ENCODE data around the gene TKFC. TPM values are rescaled to one million over a fixed set of nuclear protein-coding genes. Genes with fewer than 3 reads are reported as not detected.

Gene TKFC
- total RNA-seq, result 10 to 100 TPM; 12.9 to 24.2 (median 14.8) TPM

- peaks cover 18 to 22% (median 21%) of the 10 kb centered on the region in 4 donors for H3K36me3 ChIP-seq
- H3K27ac ChIP-seq (replicated peaks in 1 of 4), result peak within 1 kb of the TSS; percentile 89 to 94 (median 91)
- intact Hi-C loops (cut with DNase I), result no loop called here
- TF ChIP-seq, protein P1, sequence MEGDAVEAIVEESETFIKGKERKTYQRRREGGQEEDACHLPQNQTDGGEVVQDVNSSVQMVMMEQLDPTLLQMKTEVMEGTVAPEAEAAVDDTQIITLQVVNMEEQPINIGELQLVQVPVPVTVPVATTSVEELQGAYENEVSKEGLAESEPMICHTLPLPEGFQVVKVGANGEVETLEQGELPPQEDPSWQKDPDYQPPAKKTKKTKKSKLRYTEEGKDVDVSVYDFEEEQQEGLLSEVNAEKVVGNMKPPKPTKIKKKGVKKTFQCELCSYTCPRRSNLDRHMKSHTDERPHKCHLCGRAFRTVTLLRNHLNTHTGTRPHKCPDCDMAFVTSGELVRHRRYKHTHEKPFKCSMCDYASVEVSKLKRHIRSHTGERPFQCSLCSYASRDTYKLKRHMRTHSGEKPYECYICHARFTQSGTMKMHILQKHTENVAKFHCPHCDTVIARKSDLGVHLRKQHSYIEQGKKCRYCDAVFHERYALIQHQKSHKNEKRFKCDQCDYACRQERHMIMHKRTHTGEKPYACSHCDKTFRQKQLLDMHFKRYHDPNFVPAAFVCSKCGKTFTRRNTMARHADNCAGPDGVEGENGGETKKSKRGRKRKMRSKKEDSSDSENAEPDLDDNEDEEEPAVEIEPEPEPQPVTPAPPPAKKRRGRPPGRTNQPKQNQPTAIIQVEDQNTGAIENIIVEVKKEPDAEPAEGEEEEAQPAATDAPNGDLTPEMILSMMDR (IDR thresholded peaks at IDR 0.05), result peak in 1 of 3 experiments; percentile 11
- TF ChIP-seq POLR2AphosphoS5 (IDR thresholded peaks at IDR 0.05), result peak; percentile 88 to 93
- no peak for TF ChIP-seq EP300 (IDR thresholded peaks at IDR 0.05)
- peak; percentile 53 for TF ChIP-seq POLR2A (IDR thresholded peaks at IDR 0.05; ENCODE audit: low read depth)
- no peaks in the 10 kb centered on the region for H3K9me3 ChIP-seq
- H3K4me3 ChIP-seq, result peak within 1 kb of the TSS; percentile 87 to 99 (median 94)
- 0% methylated on average over 12 of the region's 81 CpGs for whole genome bisulfite sequencing
- H3K27me3 ChIP-seq, result no peaks in the 10 kb centered on the region
- peaks cover 31 to 66% (median 42%) of the 10 kb centered on the region in 4 donors for H3K4me1 ChIP-seq
- DNase-seq (ENCODE audit: extremely low spot score), result peak; percentile 98
Observed at GRCh38 chr11:61332797-61333549, at the start of gene TKFC, which contains the start of gene DDB1. Gene TKFC, plus strand, starts transcription at chr11:61333228. Its CDS starts 1,501 bp downstream, at chr11:61334729. Gene DDB1, minus strand, starts transcription at chr11:61333105. Its CDS starts 137 bp downstream, at chr11:61332968.

DNA sequence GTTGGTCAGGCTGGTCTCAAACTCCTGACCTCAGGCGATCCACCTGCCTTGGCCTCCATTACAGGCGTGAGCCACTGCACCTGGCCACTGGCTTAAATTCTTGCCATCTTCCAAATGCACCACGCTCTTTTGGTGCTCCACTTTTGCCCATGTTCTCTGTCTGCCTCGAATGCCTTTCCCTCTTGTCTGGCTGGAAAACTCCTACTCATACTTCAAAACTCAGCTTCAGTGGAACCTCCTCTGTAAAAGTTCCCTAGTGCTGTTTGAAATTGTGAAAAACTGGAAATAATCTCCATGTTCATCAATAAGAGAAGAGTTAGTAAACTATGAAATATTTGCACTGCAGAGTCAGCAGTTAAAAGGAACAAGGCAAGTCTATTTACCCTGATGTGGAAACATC, 49.4 kb upstream of the TKFC start:
- Histone ChIP-seq H3K27ac (replicated peaks in 1 of 4) (no peak overlapping the region), H3K36me3 (no peaks in the 10 kb centered on the region), H3K9me3 (no peaks in the 10 kb centered on the region), H3K4me1 (peaks cover 0 to 12% (median 10%) of the 10 kb centered on the region in 4 donors), H3K27me3 (peaks cover 0 to 8% (median 0%) of the 10 kb centered on the region in 4 donors), H3K4me3 (no peak overlapping the region)
- TF ChIP-seq POLR2A (IDR thresholded peaks at IDR 0.05; ENCODE audit: low read depth) (no peak), POLR2AphosphoS5 (IDR thresholded peaks at IDR 0.05) (no peak), EP300 (IDR thresholded peaks at IDR 0.05) (no peak)
- TF ChIP-seq, protein P1 (IDR thresholded peaks at IDR 0.05), result no peak
- intact Hi-C loops (cut with DNase I), result no loop called here
- WGBS, result 97% methylated on average over 4 of the region's 4 CpGs
- DNase-seq (ENCODE audit: extremely low spot score), result no peak

- Histone ChIP-seq H3K4me1 (no peaks in the 10 kb centered on the region), H3K9me3 (no peaks in the 10 kb centered on the region), H3K27ac (replicated peaks in 1 of 4) (no peak overlapping the region), H3K36me3 (no peaks in the 10 kb centered on the region), H3K4me3 (no peak overlapping the region), H3K27me3 (peaks cover 0 to 18% (median 0%) of the 10 kb centered on the region in 4 donors)
- no peak for TF ChIP-seq EP300 (IDR thresholded peaks at IDR 0.05)
- TF ChIP-seq POLR2AphosphoS5 (IDR thresholded peaks at IDR 0.05), result no peak
- no peak for TF ChIP-seq POLR2A (IDR thresholded peaks at IDR 0.05; ENCODE audit: low read depth)
- TF ChIP-seq, protein P1 (IDR thresholded peaks at IDR 0.05), result no peak
- DNase-seq (ENCODE audit: extremely low spot score), result no peak
- 90% methylated on average over 13 of the region's 14 CpGs for WGBS
- intact Hi-C loops (cut with DNase I), result no loop called here
Observed at GRCh38 chr11:61287338-61287977, 45.6 kb upstream of the TKFC start.

GRCh38 chr11:61290905-61291690, 41.9 kb upstream of the TKFC start:
- TF ChIP-seq EP300 (IDR thresholded peaks at IDR 0.05), result no peak
- TF ChIP-seq, protein P1 (IDR thresholded peaks at IDR 0.05), result no peak
- TF ChIP-seq POLR2A (IDR thresholded peaks at IDR 0.05; ENCODE audit: low read depth), result no peak
- H3K36me3 ChIP-seq, result no peaks in the 10 kb centered on the region
- intact Hi-C loops (cut with DNase I), result no loop called here
- H3K4me3 ChIP-seq, result no peak overlapping the region
- H3K27me3 ChIP-seq, result peaks cover 0 to 50% (median 7%) of the 10 kb centered on the region in 4 donors
- peaks cover 21 to 26% (median 25%) of the 10 kb centered on the region in 4 donors for H3K4me1 ChIP-seq
- H3K27ac ChIP-seq (replicated peaks in 1 of 4), result no peak overlapping the region
- DNase-seq (ENCODE audit: extremely low spot score), result no peak
- WGBS, result 83% methylated on average over 11 of the region's 12 CpGs
- no peaks in the 10 kb centered on the region for H3K9me3 ChIP-seq

All from esophagus muscularis mucosa (tissue), 4 donors.